H9 (cell line): ENCODE results near the gene VPS72. TPM values are rescaled to one million over a fixed set of nuclear protein-coding genes. Genes with fewer than 3 reads are reported as not detected.
A peak's percentile ranks its signal among the peaks of the same experiment; 100 is the strongest.

ENCODE experiments used
- DNase-seq: peaks from one replicate; pipeline ENCODE4 v3.0.0-alpha.2; 2017
- H2AFZ ChIP-seq: one replicate; pipeline ENCODE4 v1.6.1; 2013; ENCODE audit warnings: mild to moderate bottlenecking, low read length, control low read depth, moderate library complexity
- H2AK5ac ChIP-seq: 2 replicates; pipeline ENCODE4 v1.6.1; 2013; ENCODE audit warnings: low read length, control low read depth, mixed read lengths; ENCODE audit not compliant: insufficient read length
- H2BK120ac ChIP-seq: one replicate; pipeline ENCODE4 v1.6.1; 2013; ENCODE audit warnings: low read depth, mild to moderate bottlenecking, low read length, control low read depth, inconsistent platforms; ENCODE audit not compliant: poor library complexity, severe bottlenecking
- H2BK12ac ChIP-seq: 2 replicates; pipeline ENCODE4 v1.6.1; 2013; ENCODE audit warnings: low read length, control low read depth, mixed read lengths, low read depth; ENCODE audit not compliant: insufficient read length
- H2BK15ac ChIP-seq: 2 replicates; pipeline ENCODE4 v1.6.1; 2013; ENCODE audit warnings: low read depth, low read length, control low read depth
- H2BK20ac ChIP-seq: one replicate; pipeline ENCODE4 v1.6.1; 2013; ENCODE audit warnings: low read depth, mild to moderate bottlenecking, low read length, control low read depth, inconsistent platforms; ENCODE audit not compliant: poor library complexity, severe bottlenecking
- H2BK5ac ChIP-seq: 2 replicates; pipeline ENCODE4 v1.6.1; 2013; ENCODE audit warnings: low read length, control low read depth, mixed read lengths; ENCODE audit not compliant: insufficient read length
- H3K14ac ChIP-seq: 2 replicates; pipeline ENCODE4 v1.6.1; 2013; ENCODE audit warnings: low read length, control low read depth; ENCODE audit not compliant: insufficient read depth
- H3K18ac ChIP-seq: 2 replicates; pipeline ENCODE4 v1.6.1; 2013; ENCODE audit warnings: low read depth, mild to moderate bottlenecking, mixed read lengths, low read length, control low read depth; ENCODE audit not compliant: insufficient read length
- H3K23ac ChIP-seq: 2 replicates; pipeline ENCODE4 v1.6.1; 2013; ENCODE audit warnings: low read length, control low read depth, mixed read lengths, low read depth; ENCODE audit not compliant: insufficient read length
- H3K23me2 ChIP-seq: 2 replicates; pipeline ENCODE4 v1.6.1; 2013; ENCODE audit warnings: low read depth, mild to moderate bottlenecking, mixed read lengths, low read length, control low read depth; ENCODE audit not compliant: insufficient read length, poor library complexity, severe bottlenecking
- H3K27ac ChIP-seq: 2 replicates; pipeline ENCODE4 v1.5.1; 2013; ENCODE audit warnings: low read length, control low read depth, mixed read lengths, low read depth; ENCODE audit not compliant: insufficient read length
- H3K27me3 ChIP-seq: 2 replicates; pipeline ENCODE4 v1.6.1; 2013; ENCODE audit warnings: low read length, control low read depth, inconsistent platforms; ENCODE audit not compliant: insufficient read depth
- H3K4ac ChIP-seq: 2 replicates; pipeline ENCODE4 v1.6.1; 2013; ENCODE audit warnings: low read depth, mild to moderate bottlenecking, control low read depth, inconsistent platforms, low read length, moderate library complexity
- H3K4me1 ChIP-seq: 2 replicates; pipeline ENCODE4 v1.6.1; 2013; ENCODE audit warnings: low read length, control low read depth, inconsistent platforms; ENCODE audit not compliant: insufficient read depth
- H3K4me2 ChIP-seq: 2 replicates; pipeline ENCODE4 v1.6.1; 2013; ENCODE audit warnings: low read length, control low read depth, mixed read lengths; ENCODE audit not compliant: insufficient read length, insufficient read depth
- H3K56ac ChIP-seq: 2 replicates; pipeline ENCODE4 v1.6.1; 2013; ENCODE audit warnings: low read depth, mild to moderate bottlenecking, mixed read lengths, low read length, control low read depth; ENCODE audit not compliant: insufficient read length
- H3K79me1 ChIP-seq: 2 replicates; pipeline ENCODE4 v1.6.1; 2013; ENCODE audit warnings: low read depth, mild to moderate bottlenecking, moderate library complexity, low read length, control low read depth, inconsistent platforms; ENCODE audit not compliant: insufficient read depth, poor library complexity, severe bottlenecking
- H3K79me2 ChIP-seq: 2 replicates; pipeline ENCODE4 v1.6.1; 2013; ENCODE audit warnings: low read length, control low read depth, inconsistent platforms; ENCODE audit not compliant: insufficient read depth
- H3K9ac ChIP-seq: 2 replicates; pipeline ENCODE4 v1.6.1; 2013; ENCODE audit warnings: low read length, control low read depth, mixed read lengths; ENCODE audit not compliant: insufficient read length; ENCODE audit errors: extremely low read depth
- H3K9me3 ChIP-seq: one replicate; pipeline ENCODE4 v1.6.1; 2013; ENCODE audit warnings: low read depth, low read length, inconsistent platforms; ENCODE audit not compliant: control insufficient read depth
- H3T11ph ChIP-seq: one replicate; pipeline ENCODE4 v1.6.1; 2013; ENCODE audit warnings: mild to moderate bottlenecking, low read length, control low read depth, inconsistent platforms
- H4K20me1 ChIP-seq: one replicate; pipeline ENCODE4 v1.6.1; 2013; ENCODE audit not compliant: control insufficient read depth, insufficient read length, insufficient read depth
- H4K5ac ChIP-seq: 2 replicates; pipeline ENCODE4 v1.6.1; 2013; ENCODE audit warnings: low read depth, mild to moderate bottlenecking, mixed read lengths, low read length, control low read depth; ENCODE audit not compliant: insufficient read length
- H4K8ac ChIP-seq: replicated peaks from 2 replicates; pipeline ENCODE4 v1.6.1; 2013; ENCODE audit warnings: low read length, control low read depth, mixed read lengths, low read depth; ENCODE audit not compliant: insufficient read length
- H4K91ac ChIP-seq: 2 replicates; pipeline ENCODE4 v1.6.1; 2013; ENCODE audit warnings: low read depth, mild to moderate bottlenecking, moderate library complexity, mixed read lengths, low read length, control low read depth; ENCODE audit not compliant: insufficient read length
- H3K27ac Mint-ChIP-seq, 3 experiments: 2 replicates in 2 of 3; 3 replicates in 1 of 3; pipeline ENCODE4 v1.8.0; 2020 to 2021; ENCODE audit warnings: mixed read lengths in 3 of 3, mild to moderate bottlenecking in 1 of 3, moderate library complexity in 1 of 3
- H3K27me3 Mint-ChIP-seq: 2 replicates; pipeline ENCODE4 v1.8.0; 2021; ENCODE audit warnings: low read depth, mild to moderate bottlenecking, moderate library complexity, mixed read lengths
- H3K36me3 Mint-ChIP-seq, 3 experiments: 2 replicates in 2 of 3; 3 replicates in 1 of 3; pipeline ENCODE4 v1.8.0; 2020 to 2021; ENCODE audit warnings: low read depth in 3 of 3, mixed read lengths in 3 of 3; ENCODE audit not compliant: insufficient read depth in 1 of 3
- H3K4me1 Mint-ChIP-seq, 2 experiments: 2 replicates each; pipeline ENCODE4 v1.8.0; 2020; ENCODE audit warnings: mixed read lengths in 2 of 2
- H3K4me3 Mint-ChIP-seq, 2 experiments: 2 replicates in 1 of 2; 3 replicates in 1 of 2; pipeline ENCODE4 v1.8.0; 2020 to 2021; ENCODE audit warnings: mild to moderate bottlenecking in 2 of 2, mixed read lengths in 2 of 2, moderate library complexity in 1 of 2
- H3K9me3 Mint-ChIP-seq, 2 experiments: 2 replicates in 1 of 2; 3 replicates in 1 of 2; pipeline ENCODE4 v1.8.0; 2020; ENCODE audit warnings: mild to moderate bottlenecking in 2 of 2, mixed read lengths in 2 of 2, moderate library complexity in 1 of 2
- CTCF ChIP-seq: fragments of 200-600 bp; sonication (generic); conservative IDR thresholded peaks from 3 replicates; pipeline ENCODE4 v1.8.0; 2021; ENCODE audit warnings: antibody characterized with exemption, mild to moderate bottlenecking
- WGBS: extraction: QIAGEN DNeasy Blood & Tissue Kit; methylation state at CpG from one replicate; pipeline ENCODE4 v1.1.7; 2013; ENCODE audit warnings: missing lambda C conversion rate, low lambda C conversion rate, mixed read lengths; ENCODE audit not compliant: insufficient read length; ENCODE audit errors: extremely low coverage; 5-methylcytosine and 5-hydroxymethylcytosine counted together
- total RNA-seq: library from RNA; stranded (reverse); gene quantifications from 2 replicates; pipeline ENCODE4 v1.2.1, GENCODE V29; 2021

Gene VPS72
- total RNA-seq, 1 experiment from 2014 or later: 91.4 TPM

GRCh38 chr1:151145304-151146071 lies 44.5 kb downstream of the VPS72 start:
- Histone ChIP-seq H2AFZ (no peak overlapping the region), H3K56ac (no peak overlapping the region), H3K23me2 (peaks cover 24% of the 10 kb centered on the region), H4K91ac (no peak overlapping the region), H4K5ac (no peak overlapping the region), H3T11ph (no peak overlapping the region), H3K18ac (no peak overlapping the region), H2BK12ac (no peak overlapping the region), H4K20me1 (peaks cover 4% of the 10 kb centered on the region), H3K4ac (no peak overlapping the region), H3K4me1 (peaks cover 22% of the 10 kb centered on the region; the same call in 1 of the 2 replicates), H2BK15ac (no peak overlapping the region), H3K9ac (peak overlapping the region; percentile 51), H3K4me2 (peak overlapping the region; percentile 90), H3K27me3 (no peaks in the 10 kb centered on the region; the same call in 1 of the 2 replicates), H3K14ac (0 out of 2 replicates have a peak overlapping the region, but pooled peaks have one; percentile 8), H3K79me1 (no peaks in the 10 kb centered on the region), H2BK5ac (no peak overlapping the region), H2BK120ac (no peak overlapping the region), H4K8ac (no peak overlapping the region), H2AK5ac (no peak overlapping the region), H3K9me3 (no peaks in the 10 kb centered on the region), H2BK20ac (no peak overlapping the region), H3K23ac (no peak overlapping the region), H3K79me2 (no peaks in the 10 kb centered on the region), H3K27ac (no peak overlapping the region)
- Mint-ChIP-seq H3K4me3 (peak overlapping the region; percentile 85 to 86), H3K27ac (peak overlapping the region in 1 of 3 experiments; percentile 50; a peak in 1 of 7 replicates), H3K27me3 (peaks cover 31% of the 10 kb centered on the region), H3K36me3 (peaks cover 0 to 2% (median 0%) of the 10 kb centered on the region in 3 experiments; a peak in 1 of 7 replicates), H3K4me1 (peaks cover 34 to 43% of the 10 kb centered on the region in 2 experiments), H3K9me3 (no peaks in the 10 kb centered on the region)
- TF ChIP-seq CTCF: no peak
- no peak for DNase-seq
- WGBS: no CpG with 5 or more reads among the region's 43 CpGs
